GM12801 (cell line): ENCODE measurements around the gene ID2.

Source experiments
- CTCF ChIP-seq: IDR thresholded peaks from one replicate; pipeline ENCODE4 v1.5.1; 2011; ENCODE audit warnings: control low read depth; ENCODE audit not compliant: insufficient read length; ENCODE audit errors: extremely low read depth

The ID2 gene

DNA sequence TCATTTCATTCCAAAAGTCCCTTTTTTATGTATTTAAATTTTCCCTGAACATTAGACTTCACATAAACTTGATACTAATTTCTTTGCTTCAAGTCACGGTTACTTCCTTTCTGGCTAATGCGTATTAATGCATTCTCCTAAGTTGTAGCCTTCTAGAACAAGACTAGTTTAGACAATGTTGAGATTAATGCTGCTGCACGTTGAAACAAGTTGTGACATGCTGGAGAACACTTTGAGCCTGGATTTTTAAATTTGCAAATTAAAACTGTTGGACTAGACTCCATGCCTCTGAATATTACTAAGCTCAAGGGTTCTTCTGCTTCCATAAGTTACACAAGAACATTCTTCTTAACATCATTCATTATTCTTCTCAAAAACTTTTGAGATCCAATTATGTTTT lies 29.1 kb downstream of the ID2 start:
- TF ChIP-seq CTCF = no peak

DNA sequence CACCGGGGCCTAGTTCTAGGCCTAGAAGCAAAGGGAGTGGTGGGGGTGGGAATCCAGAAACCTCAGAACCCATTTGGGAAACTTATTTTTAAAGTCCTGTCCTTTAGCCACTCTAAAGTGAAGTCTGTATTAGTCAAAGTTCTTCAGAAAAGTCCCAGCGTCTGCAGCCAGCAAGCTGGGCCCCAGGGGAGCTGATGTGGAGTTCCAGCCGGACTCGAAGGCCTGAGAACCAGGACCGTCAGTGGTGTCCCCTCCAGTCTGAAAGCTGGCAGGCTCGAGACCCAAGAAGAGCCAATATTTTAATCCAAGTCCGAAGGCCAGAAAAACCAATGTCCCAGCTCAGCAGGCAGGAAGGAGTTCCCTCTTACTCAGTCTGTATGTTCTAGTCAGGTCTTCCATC lies 32.4 kb downstream of the ID2 start:
- TF ChIP-seq CTCF = no peak

- TF ChIP-seq CTCF = no peak
Observed at GRCh38 chr2:8714971-8715370, 33.1 kb downstream of the ID2 start.

GRCh38 chr2:8719528-8719927 lies 37.7 kb downstream of the ID2 start:
- TF ChIP-seq CTCF = no peak

DNA sequence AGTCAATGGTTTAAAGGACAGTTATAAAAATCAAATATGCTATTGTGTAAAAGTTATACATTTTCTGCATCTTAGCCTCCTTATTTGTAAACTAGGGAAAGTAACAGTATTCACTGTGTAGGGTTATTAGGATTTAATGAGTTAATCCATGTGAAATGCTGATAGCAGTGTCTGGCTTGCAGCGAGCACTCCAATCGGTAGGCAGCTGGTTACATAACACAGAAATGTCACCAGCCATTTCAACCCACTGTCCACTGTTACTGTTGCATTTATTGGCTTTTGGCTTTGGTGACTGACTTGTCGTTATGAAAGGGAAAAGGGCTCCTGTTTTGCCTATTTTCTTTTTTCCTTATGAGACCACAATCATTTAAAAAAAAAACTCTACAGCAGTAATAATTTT lies 38.9 kb downstream of the ID2 start:
- TF ChIP-seq CTCF = no peak

DNA sequence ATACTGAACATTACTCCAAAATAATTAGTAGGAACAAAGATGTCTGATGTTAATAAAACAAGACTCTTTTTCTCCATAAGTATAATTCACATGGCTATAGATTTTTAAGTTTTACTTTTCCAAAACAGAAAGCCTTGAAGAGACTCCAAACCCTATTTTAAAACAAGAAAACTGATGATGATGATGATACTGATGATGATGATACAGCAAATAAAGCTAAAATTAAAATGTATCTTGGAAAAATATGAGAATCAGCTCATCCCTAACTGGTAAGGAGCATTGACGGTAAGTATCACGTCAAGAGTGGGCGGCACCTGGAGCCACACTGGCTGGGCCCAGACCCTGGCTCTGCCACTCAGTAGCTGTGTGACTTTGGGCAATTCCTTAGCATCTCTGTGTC lies 39.6 kb downstream of the ID2 start:
- no peak for TF ChIP-seq CTCF

DNA sequence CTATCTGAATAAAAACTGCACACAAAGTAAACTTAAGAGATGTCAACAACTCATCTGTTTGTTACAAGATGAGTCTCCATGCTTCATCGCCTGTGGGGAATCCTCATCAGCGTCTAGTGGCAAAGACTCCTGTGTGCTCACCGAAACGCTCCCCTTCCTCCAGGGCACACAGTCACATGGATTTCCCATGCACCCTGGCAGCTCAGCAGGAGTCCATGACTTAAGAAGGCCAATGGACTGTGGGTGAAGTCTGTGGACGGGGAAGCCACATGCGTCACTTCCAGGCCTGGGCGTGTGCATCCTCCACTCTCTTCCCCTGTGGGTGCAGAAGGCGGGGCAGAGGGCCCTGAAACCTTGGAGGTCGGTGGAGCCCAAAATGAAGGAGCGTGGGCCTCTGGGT lies 41.1 kb downstream of the ID2 start:
- TF ChIP-seq CTCF = no peak

DNA sequence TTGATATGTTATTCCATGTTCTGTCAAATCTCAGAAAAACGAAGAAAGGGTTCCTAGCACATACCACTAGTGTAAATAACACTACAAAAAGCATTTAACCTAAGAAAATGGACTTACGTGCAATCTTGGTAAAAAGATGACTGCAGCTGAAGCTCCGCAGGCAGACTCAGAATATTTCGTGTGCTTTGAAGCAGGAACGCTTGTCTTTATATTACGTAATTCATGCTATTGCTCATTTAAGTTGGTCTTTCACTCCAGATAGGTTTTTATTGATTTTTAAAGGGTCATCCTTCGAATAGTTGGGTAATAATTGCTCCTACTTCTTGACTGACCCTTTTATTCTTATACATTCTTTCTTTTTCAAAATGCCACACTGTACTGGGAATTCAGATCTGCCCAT lies 44.0 kb downstream of the ID2 start:
- TF ChIP-seq CTCF = no peak
